Liver (tissue), 9 donors: Measurements from ENCODE around the gene C19orf53. TPM values are rescaled to one million over a fixed set of nuclear protein-coding genes. Genes with fewer than 3 reads are reported as not detected.

Experiments
- DNase-seq: peaks from one replicate; pipeline ENCODE4 v3.0.0-alpha.2; 2017; ENCODE audit warnings: low spot score
- H3K27ac ChIP-seq, 2 donors: one replicate each; pipeline ENCODE4 v1.7.0; 2013; ENCODE audit warnings: inconsistent platforms in 2 of 2, low read length in 2 of 2, control low read depth in 1 of 2, low read depth in 1 of 2, mild to moderate bottlenecking in 1 of 2
- H3K27me3 ChIP-seq, 4 donors: one replicate each; pipeline versions ENCODE4 v1.6.1 to v1.7.0; 2013; ENCODE audit warnings: low read length in 3 of 4, inconsistent platforms in 1 of 4, mild to moderate bottlenecking in 1 of 4, moderate library complexity in 1 of 4; ENCODE audit not compliant: control insufficient read depth in 4 of 4, insufficient read depth in 4 of 4
- H3K36me3 ChIP-seq, 4 donors: one replicate each; pipeline versions ENCODE4 v1.6.1 to v1.7.0; 2013; ENCODE audit warnings: low read length in 3 of 4, mild to moderate bottlenecking in 3 of 4, low read depth in 1 of 4, moderate library complexity in 1 of 4; ENCODE audit not compliant: control insufficient read depth in 4 of 4, insufficient read depth in 3 of 4
- H3K4me1 ChIP-seq, 4 donors: one replicate each; pipeline versions ENCODE4 v1.6.1 to v1.7.0; 2013; ENCODE audit warnings: low read length in 3 of 4, mild to moderate bottlenecking in 3 of 4, moderate library complexity in 1 of 4; ENCODE audit not compliant: control insufficient read depth in 4 of 4, insufficient read depth in 4 of 4
- H3K4me3 ChIP-seq, 3 donors: one replicate each; pipeline versions ENCODE4 v1.6.1 to v1.7.0; 2013; ENCODE audit warnings: low read length in 3 of 3, control low read depth in 1 of 3, low read depth in 1 of 3, mild to moderate bottlenecking in 1 of 3
- H3K9ac ChIP-seq, 2 donors: one replicate each; pipeline ENCODE4 v1.7.0; 2013; ENCODE audit warnings: low read length in 2 of 2, mild to moderate bottlenecking in 2 of 2, moderate library complexity in 2 of 2, control low read depth in 1 of 2, low read depth in 1 of 2
- H3K9me3 ChIP-seq, 4 donors: one replicate each; pipeline versions ENCODE4 v1.6.1 to v1.7.0; 2013; ENCODE audit warnings: low read length in 3 of 4; ENCODE audit not compliant: control insufficient read depth in 4 of 4
- ATF3 ChIP-seq: IDR thresholded peaks from 2 replicates; pipeline ENCODE4 v1.6.1; 2016; ENCODE audit warnings: antibody characterized with exemption
- CTCF ChIP-seq: fragments of 150-350 bp; IDR thresholded peaks from 2 replicates; pipeline ENCODE4 v1.5.1; 2017; ENCODE audit warnings: improper control_type of control experiment, low read depth, low read length; ENCODE audit not compliant: missing input control
- EGR1 ChIP-seq, 2 donors: IDR thresholded peaks; 2 replicates each; pipeline ENCODE4 v1.6.1; 2016 to 2018; ENCODE audit warnings: antibody characterized with exemption in 2 of 2, low read depth in 2 of 2
- FOXA1 ChIP-seq: IDR thresholded peaks from 2 replicates; pipeline ENCODE4 v1.6.1; 2016; ENCODE audit warnings: antibody characterized with exemption
- FOXA2 ChIP-seq: IDR thresholded peaks from 2 replicates; pipeline ENCODE4 v1.6.1; 2016; ENCODE audit warnings: antibody characterized with exemption
- GABPA ChIP-seq, 2 donors: IDR thresholded peaks in 1 of 2; conservative IDR thresholded peaks in 1 of 2; 2 replicates each; pipeline ENCODE4 v1.6.1; 2016; ENCODE audit warnings: antibody characterized with exemption in 2 of 2, mild to moderate bottlenecking in 1 of 2, moderate library complexity in 1 of 2
- HNF4A ChIP-seq, 2 donors: conservative IDR thresholded peaks; 2 replicates each; pipeline ENCODE4 v1.6.1; 2016; ENCODE audit warnings: antibody characterized with exemption in 2 of 2, mild to moderate bottlenecking in 2 of 2
- HNF4G ChIP-seq: IDR thresholded peaks from 2 replicates; pipeline ENCODE4 v1.6.1; 2016; ENCODE audit warnings: antibody characterized with exemption
- JUND ChIP-seq, 2 donors: IDR thresholded peaks; 2 replicates each; pipeline ENCODE4 v1.6.1; 2016; ENCODE audit warnings: antibody characterized with exemption in 2 of 2
- MAX ChIP-seq: IDR thresholded peaks from 2 replicates; pipeline ENCODE4 v1.6.1; 2016; ENCODE audit warnings: antibody characterized with exemption
- NR2F2 ChIP-seq: IDR thresholded peaks from 2 replicates; pipeline ENCODE4 v1.6.1; 2016; ENCODE audit warnings: antibody characterized with exemption
- RAD21 ChIP-seq, 2 donors: IDR thresholded peaks; 2 replicates each; pipeline ENCODE4 v1.6.1; 2016; ENCODE audit warnings: antibody characterized with exemption in 2 of 2, mild to moderate bottlenecking in 2 of 2
- REST ChIP-seq: IDR thresholded peaks from 2 replicates; pipeline ENCODE4 v1.6.1; 2016; ENCODE audit warnings: antibody characterized with exemption, mild to moderate bottlenecking
- RXRA ChIP-seq, 2 donors: IDR thresholded peaks; 2 replicates each; pipeline ENCODE4 v1.6.1; 2017 to 2018; ENCODE audit warnings: antibody characterized with exemption in 2 of 2, mild to moderate bottlenecking in 1 of 2
- SP1 ChIP-seq: IDR thresholded peaks from 2 replicates; pipeline ENCODE4 v1.6.1; 2018; ENCODE audit warnings: antibody characterized with exemption, mild to moderate bottlenecking
- TAF1 ChIP-seq: conservative IDR thresholded peaks from 2 replicates; pipeline ENCODE4 v1.6.1; 2016; ENCODE audit warnings: antibody characterized with exemption, mild to moderate bottlenecking
- YY1 ChIP-seq: IDR thresholded peaks from 2 replicates; pipeline ENCODE4 v1.6.1; 2016; ENCODE audit warnings: antibody characterized with exemption, mild to moderate bottlenecking
- ZBTB33 ChIP-seq: IDR thresholded peaks from 2 replicates; pipeline ENCODE4 v1.6.1; 2016; ENCODE audit warnings: antibody characterized with exemption
- WGBS: extraction: QIAGEN DNeasy Blood & Tissue Kit; methylation state at CpG from one replicate; pipeline ENCODE4 v1.1.7; 2013; 5-methylcytosine and 5-hydroxymethylcytosine counted together
- polyA plus RNA-seq, 2 donors: library from polyadenylated mRNA; stranded (reverse) in 1 of 2; unstranded in 1 of 2; fragments of 200-250 nt in 1 of 2; fragments of >200 nt in 1 of 2; fragmentation: Nextera tagmentation in 1 of 2; extraction: Ambion mirVana in 1 of 2; gene quantifications; one replicate each; pipeline versions ENCODE4 v1.2.1 to v1.2.3, GENCODE V29; 2013 to 2015
- total RNA-seq, 2 donors: library from RNA; depleted of rRNA; stranded (reverse); fragments of >200 nt; gene quantifications; one replicate each; pipeline ENCODE4 v1.2.3, GENCODE V29; 2014
- donor health status: healthy.
- donor health status: healthy.
- donor health status: healthy.
- donor health status: healthy.
- donor health status: healthy.

Gene C19orf53
- total and polyA plus RNA-seq, 4 donors, result 18.5 to 88.5 (median 59.5) TPM

GRCh38 chr19:13795595-13796300 lies 21.5 kb downstream of the C19orf53 start:
- DNase-seq, result no peak
- peak overlapping the region; percentile 49 to 96 (median 53) for H3K4me3 ChIP-seq
- H3K27ac ChIP-seq, result peak overlapping the region; percentile 61 to 78

More at GRCh38 chr19:13795595-13796300, 21.5 kb downstream of the C19orf53 start:
- H3K9me3 ChIP-seq, result no peaks in the 10 kb centered on the region
- no peaks in the 10 kb centered on the region for H3K36me3 ChIP-seq
- peaks cover 0 to 14% (median 9%) of the 10 kb centered on the region in 4 donors for H3K4me1 ChIP-seq
- peak overlapping the region; percentile 60 to 79 for H3K9ac ChIP-seq
- no peaks in the 10 kb centered on the region for H3K27me3 ChIP-seq
- WGBS, result 9% methylated on average over 42 of the region's 42 CpGs
- TF ChIP-seq GABPA (IDR thresholded peaks at IDR 0.05 in 1 of 2, conservative IDR thresholded peaks at IDR 0.05 in 1 of 2) (no peak), TAF1 (no peak), YY1 (no peak), RAD21 (IDR thresholded peaks at IDR 0.05) (no peak), ZBTB33 (no peak), RXRA (IDR thresholded peaks at IDR 0.05) (no peak), MAX (no peak), HNF4A (conservative IDR thresholded peaks at IDR 0.05) (no peak), NR2F2 (no peak), FOXA2 (no peak), CTCF (no peak), SP1 (no peak), FOXA1 (no peak), JUND (IDR thresholded peaks at IDR 0.05) (no peak), REST (no peak), EGR1 (IDR thresholded peaks at IDR 0.05; ENCODE audit: low read depth in 2 of 2) (no peak), HNF4G (no peak), ATF3 (no peak)
